HG03378 (cell line): ENCODE results near the gene CMIP.

Source experiments
- ATAC-seq: cut with Tn5 transposase; IDR thresholded peaks from one replicate; pipeline ENCODE4 v1.9.1; 2021; ENCODE audit warnings: mild to moderate bottlenecking, moderate library complexity; ENCODE audit not compliant: unreplicated experiment

CMIP gene

DNA sequence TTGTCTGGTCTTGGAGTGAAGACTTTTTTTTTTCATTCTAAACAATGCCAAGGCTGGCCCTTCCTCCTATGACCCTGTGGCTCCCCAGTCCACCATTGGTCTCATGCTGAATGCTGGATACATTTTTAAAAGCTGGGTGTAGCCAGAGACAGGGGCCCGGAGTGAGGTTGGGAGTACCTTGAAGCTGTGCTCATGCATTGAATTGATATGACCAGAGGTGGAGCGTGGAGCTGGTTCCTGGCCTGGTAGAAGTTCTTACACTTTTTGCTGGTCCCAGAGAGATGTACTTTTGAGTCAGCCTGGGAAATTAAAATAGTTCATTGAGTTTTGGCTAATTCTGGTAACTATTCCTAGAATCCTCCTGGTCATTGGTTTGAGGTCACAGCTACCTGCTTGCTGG is 83.6 kb downstream of the CMIP start:
- ATAC-seq, result no peak

DNA sequence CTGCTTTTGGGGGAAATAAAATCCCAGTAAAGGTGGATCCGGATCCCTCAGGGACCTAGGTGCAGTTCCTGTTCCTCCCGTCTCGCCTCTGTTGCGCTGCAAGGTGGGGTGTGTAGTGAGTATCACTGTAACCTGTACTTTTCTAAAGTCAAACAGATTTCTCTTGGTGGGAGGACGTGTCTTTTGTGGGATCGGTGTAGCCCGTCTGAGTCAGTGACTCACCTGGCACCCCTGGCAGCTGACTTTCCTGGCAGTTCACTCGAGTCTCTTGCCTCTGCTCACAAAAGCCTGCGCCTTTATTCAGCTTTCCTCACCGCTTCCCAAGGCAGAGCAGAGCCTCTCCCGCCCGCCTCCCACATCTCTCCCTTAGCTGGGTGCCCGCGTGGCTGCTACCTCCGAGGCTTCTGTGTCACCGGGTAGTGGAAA is 85.7 kb downstream of the CMIP start:
- no peak for ATAC-seq

DNA sequence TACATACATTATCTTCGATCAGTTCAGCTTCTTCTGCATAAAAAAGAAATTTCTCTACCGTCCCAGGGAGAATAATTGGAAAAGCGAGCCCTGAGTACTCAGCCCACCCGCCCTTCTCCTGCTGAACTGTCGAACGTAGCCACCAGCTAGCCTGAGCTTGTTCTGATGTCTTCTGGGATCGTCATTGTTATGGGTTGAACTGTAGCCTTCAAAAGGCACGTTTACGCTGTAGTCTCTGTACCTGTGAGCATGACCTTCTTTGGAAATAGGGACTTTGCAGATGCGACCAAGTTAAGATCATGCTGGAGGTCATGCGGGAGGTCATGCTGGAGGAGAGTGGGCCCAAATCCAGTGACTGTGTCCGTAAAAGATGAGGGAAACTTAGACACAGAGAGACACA is 86.2 kb downstream of the CMIP start:
- no peak for ATAC-seq

DNA sequence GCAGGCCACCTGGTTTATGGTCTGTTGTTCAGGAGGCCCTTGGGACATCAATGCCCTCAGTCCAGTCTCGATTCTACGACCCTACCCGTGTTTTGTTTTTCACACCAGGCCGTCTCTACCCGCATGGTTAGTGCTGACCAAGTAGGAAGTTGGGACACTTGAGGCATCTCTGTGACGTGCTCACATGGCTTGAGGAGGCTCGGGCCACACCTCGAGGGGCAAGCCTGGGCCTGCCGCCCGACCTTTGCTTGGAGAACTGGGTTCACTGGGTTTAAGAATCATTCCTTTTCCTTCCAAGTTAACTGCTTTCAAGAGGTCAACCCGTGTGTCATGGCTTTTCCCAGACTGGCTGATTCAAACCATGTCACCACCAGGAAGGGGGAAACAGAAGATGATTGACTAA is 86.8 kb downstream of the CMIP start:
- ATAC-seq, result no peak

DNA sequence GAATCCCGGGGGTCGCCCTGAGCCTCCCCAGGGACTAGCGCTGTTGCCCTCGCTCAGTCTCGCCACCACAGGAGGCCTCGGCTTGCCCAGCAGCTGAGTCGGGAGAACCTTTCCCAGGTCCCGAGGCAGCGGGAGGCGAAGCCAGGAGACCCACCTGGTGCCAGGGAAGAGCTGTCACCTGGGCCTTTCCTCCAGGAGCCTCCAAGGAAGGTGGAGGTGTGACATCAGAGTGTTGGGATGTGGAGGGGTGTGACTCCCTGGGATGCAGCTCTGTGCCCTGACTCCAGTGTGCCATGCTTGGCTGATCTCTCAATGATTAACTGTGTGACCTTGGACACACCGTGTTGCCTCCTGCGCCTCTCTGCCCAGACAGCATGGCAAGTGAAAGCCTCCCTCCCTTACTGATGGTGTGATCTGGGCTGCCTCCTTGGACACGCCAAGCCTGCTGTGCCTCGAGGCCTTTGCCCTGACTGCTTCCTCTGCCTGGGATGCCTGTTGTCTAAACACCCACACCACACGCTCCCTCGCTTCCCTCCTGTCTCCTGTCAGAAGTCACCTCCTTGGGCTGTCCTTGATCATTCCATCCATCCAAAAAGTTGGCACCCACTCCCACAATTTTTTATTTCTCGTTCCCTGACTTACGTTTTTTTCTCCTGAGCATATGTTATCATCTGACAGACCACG is 88.0 kb downstream of the CMIP start:
- ATAC-seq, result no peak

DNA sequence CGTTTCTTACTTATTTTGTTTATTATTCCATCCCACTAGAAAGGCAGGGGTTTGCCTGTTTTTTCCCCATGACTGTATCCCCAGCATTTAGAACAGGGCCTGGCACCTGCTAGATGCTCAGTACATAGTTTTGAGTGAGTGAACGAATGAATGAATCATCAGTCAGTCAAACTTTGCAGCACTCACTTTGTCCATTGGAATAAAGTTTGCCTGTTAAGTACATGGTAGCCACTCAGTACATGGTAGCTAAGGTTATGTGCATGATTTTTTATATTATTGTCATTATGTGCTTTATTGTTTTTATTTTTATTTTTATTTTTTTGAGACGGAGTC is 88.5 kb downstream of the CMIP start:
- ATAC-seq, result no peak

DNA sequence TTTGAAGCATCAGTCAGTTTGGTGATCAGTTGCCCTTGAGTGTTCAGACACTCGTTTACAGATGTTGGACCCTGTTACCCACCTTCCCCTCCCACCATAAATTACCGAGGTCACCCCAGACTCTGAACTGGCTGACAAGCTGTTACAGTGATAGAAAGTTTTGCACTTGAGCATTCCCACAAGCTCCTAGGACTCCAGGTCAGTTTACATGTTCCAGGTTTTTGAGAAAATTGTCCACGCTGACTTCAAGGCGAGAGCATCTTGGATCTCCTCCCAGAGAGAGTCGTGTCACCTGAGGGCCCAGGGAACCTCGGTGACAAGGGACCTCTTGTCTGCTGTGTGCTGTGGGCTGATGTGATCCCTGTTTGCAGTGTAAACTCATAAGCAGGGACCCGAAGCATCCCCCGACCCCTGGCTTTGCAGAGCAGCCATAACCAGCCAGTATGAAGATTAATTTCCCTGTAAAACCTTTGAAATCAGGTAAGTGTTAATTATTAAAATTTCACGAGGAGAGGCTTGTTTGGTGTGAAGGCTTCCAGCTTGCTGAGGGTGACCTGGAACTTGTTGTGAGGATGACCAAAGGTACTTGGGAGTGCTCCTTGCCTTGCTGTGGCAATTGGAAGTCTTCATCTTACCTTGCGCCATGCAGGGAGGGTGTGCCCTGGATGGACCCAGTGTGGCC is 91.2 kb downstream of the CMIP start:
- ATAC-seq, result no peak

DNA sequence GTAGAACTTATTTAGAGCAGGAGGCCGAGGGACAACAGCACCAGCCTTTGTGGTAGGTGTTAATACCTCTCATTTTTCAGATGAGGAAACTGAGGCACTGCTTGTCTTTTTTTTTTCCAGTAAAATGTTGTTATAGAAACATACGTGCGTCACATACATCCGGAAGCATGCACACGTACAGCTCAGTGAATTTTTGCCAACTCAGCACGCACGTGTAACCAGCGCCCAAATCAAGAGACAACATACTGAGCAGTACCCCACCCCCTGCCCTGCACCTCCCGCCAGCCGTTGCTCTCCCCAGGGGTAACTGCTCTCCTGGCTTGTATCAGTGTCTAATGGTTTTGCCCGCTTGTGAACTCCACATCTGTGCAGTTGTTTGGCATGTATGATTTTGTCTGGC is 92.0 kb downstream of the CMIP start:
- ATAC-seq, result no peak

DNA sequence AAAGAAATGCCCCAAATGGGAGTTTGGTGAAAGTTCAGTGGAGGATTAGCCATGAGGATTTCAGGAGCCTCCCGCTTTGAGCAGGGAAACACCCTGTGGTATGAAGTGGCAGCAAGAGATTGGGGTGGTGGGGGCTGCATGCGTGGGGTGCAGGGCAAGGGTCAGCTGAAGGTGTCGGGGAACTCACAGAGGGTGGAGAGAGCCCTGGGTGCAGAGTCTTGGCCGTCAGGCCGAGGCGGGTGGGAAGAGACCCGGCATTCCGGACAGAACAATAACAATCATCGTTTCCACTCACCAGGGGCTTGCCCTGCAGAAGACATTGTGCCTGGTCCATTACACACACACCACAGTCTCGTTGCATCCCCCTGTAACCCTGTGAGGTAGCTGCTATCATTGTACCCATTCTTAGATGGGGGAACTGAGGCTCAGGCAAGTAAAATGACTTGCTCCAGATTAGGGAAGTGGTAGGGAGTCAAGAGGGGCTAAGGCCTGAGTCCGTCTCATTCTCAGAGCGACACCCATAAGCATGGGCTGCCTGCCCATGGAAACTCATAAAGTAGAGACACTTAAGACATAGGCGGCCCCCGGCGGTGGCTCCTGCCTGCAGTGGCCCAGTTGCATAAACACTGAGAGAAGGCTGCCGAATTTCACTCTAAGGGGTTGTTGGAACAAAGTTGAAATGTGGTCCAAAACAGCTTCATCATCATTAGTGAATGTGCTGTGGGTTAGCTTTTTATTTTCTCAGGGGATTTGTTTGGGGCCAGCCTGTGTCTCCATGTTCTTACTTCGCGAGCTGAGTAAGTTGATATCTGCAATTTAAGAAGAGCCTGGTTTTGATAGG is 93.3 kb downstream of the CMIP start:
- ATAC-seq, result no peak

DNA sequence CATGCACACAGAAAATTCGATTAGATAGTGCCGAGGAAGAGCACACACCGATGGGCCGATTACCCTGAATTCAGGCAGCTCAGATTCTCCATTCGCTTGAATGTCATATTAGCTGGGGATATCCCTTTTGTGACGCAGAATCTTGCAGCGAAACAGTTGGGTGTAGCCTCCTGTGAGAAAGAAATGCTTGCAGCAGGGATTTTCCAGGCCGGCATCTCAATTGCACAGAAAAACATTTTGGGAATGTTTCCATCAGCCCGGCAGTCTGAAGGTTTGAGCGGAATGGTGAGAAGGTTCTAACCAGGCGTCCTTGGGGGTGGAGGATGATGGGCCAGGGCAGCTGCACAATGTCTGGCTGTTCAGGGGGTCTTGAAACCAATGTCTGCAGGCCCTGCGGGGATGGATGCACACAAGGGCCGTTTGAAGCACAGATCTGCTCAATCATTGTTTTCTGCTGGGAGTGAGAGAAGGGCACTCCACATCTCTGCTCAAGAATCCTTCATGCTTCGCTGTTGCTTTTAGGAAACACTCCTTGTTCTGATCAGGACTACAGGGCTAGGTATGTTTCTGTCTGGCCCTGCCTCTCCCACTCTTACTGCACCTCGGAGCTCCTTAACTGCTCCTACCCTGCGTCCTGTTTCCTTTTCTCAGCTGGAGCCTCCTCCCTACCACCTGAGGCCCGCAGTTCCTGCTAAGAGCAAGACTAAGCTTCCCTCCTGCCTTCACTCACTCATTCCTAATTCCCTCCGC is 94.6 kb downstream of the CMIP start:
- no peak for ATAC-seq

DNA sequence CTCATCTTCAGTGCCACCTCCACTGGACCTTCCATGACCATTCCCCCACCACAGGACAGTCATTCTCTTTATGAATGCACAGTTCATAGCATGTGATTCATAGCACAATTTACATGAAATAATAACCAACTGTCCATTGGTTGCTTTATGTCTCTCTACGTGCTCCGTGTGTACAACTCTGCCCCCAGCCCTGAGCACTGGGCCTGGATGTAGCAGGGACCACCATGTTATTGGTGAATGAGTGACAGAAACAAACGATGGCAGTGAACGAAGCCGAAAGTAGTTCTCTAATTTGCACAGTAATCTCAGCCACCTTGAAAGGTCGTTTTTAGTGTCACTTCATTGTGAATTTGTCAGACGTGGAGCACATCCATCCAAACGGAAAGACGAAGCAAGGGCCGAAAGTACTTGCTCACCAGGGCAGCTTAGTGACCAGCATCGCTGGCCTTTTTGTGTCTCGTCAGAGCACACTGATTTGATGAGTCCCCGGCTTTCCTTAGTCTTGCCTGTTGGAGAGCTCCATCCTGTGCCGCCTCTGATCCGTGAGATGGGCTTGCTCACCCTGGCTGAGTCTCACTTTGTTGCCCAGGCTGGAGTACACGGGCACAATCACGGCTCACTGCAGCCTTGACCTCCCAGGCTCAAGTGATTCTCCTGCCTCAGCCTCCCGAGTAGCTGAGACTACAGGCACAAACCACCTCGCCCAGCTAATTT is 95.3 kb downstream of the CMIP start:
- ATAC-seq, result no peak

DNA sequence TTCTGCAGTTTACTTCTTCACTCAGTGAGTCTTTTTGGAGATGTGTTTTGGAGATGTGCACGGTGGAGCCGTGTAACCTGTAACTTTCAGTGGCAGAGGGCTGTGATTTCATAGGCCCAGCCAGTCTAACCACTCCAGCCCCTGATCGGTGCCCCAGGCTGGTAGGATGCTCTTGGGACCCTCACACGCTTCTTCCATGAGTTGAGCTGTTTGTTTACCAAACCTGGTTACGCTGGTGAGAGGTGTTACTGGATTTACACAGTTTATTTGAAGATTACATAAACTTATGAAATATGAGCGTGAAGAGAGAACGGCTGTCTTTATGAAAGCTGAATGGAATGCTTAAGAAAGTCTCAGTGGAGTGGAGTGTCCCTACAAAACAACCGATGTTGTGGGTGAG is 96.7 kb downstream of the CMIP start:
- no peak for ATAC-seq

DNA sequence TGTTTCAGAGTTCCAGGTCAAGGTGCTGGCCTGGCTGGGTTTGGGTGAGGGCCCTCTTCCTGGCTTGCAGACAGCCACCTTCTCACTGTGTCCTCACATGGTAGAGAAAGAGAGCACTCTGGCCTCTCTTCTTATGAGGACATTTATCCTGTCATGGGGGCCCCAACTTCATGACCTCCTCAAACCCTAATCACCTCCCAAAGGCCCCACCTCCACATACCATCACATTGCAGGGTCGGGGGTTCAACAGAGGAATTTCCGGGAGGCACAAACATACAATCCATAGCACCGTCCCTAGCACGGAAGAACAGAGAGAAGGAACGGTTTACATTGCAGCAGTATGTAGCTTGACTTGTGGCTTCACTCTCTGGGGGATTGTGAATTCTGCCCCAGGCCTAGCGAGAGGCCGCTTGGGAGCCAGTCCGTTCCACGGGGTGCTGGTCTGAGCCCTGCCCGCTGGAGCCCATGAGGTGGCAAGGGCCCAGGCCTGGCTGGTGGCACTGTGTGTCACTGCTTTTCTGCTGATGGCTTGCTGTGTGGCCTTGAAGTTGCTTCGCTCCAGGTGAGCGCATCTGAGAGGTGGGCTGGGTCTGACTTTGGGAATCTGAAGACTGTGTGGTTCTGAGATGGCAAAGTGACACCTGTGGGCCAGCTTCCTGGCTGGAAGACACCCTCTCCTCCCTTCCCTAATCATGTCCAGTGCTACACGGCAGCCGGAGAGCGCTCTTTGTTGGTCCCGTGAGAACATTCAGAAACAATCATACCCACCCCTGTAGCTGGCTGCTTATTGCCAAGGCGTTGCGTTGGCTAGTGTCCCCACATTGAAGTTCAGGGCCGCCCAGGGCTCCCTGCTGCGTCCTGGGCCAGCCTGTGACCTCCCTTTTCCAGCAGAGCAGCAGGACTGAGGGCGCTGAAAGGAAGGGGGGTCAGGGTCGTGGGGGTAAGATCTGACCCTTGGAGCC is 98.3 kb downstream of the CMIP start:
- ATAC-seq, result no peak

DNA sequence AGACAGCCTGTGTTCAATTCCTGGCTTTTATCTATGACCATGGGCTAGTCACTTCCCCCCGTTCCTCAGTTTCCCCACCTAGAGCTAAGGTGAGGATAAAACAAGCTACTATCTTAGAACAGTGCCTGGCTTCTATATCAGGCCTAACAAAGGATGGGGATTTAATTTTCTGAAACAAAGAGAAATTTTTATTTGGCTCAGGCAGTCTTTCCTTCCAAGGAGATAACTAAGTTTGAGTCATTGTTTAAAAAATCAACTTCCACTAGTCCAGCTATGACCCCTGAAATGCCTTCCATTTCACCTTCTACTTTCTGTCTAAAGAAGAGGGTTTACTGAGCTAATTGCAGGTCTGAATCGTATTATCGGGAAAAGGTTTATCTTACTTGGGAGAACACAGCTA is 99.0 kb downstream of the CMIP start:
- ATAC-seq, result no peak

DNA sequence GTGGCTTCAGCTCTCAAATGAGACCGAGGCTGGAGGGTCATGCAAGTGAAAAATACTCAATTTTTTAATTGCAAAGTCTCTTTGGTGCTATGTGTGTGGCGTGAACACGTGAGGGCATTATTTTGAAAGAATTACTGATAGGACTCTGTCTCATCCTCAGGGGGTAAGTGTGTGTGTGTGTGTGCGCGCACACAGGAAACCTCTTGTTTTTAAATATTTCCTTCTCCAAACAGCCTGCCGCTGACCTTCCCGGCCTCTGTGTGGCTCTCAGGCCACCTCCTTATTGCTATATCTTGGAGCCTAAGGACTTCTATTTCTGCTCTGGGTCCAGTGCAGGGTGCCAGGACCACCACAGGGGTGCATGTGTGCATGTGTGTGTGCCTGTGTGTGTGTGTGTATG is 99.7 kb downstream of the CMIP start:
- ATAC-seq, result no peak

DNA sequence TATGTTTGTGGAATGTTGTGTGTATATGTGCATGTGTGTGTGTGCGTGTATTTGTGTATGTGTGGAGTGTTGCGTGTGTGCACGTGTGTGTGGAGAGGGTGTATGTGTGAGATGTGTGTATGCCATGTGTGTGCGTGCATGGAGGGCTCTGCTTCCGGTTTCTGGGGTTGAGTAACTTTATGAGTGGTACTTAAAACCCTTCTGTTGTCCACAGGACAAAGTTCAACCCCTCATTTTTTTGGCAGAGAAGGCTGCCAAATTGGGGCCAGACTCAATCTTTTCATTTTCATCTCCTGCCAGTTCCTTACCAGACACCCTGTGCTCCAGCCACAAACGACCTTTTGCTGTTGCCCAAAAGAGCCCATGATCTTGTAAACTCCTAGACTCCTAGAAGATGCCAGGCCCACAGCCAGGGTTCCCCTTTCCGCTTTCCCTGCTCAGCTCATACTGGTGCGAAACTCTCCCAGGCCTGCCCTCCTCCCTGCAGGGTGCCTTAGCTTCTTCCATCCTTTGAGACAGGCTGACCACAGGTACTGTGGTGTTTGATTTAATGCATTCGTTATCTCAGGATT is 100.2 kb downstream of the CMIP start:
- ATAC-seq, result no peak

DNA sequence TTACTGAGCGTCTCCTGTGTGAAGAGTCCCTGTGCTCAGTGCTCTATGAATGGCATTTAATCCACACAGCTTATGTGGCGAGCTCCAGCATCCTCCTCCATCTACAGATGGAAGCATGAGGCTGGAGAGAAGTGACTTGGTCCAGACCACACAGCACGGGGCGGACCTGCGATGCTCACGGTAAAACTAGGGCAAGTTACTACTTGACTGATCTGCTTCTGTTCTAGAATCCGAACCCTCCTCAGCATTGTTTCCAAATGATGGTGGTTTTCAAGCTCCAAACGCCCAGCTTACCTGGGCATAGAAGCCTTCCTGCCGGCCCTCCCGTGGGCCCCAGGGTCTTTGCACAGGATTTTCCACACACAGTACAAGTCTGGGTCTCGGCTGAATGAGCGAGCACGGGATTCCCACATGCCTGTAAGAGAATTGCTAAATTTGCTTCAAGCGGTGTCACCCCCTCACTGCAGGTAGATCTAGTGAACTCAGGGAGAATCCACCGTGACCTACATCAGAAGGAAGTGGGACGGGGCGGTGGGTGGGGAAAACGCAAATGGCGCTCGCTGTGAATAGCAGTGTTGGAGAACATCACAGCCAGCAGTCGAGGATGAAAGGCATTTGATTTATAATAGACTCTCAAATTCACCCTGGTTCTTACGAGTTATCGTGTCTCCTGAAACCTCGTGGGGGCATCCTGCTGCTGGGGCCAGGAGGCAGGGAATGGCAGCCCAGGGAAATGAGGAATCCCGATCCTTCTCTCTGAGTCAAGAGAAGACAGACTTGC is 101.1 kb downstream of the CMIP start:
- ATAC-seq, result no peak

DNA sequence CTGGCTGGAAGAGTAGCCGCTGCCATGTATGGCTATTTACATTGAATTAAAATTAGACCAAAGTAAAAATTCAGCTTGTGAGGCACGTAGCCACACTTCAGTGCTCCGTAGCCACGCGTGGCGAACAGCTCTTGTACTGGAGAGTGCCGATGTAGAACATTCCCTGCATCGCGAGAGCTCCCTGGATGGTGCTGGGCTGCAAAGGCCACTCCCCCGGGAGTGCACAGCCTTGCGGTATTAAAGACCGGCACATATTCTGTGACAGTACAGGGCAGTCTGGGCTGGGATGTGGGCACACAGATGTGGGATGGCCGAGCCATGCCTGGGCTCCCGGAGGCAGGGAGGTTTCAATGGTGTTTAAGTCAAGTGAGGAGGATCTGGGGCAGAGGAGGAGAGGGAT is 102.2 kb downstream of the CMIP start:
- no peak for ATAC-seq
